Measurements from ENCODE around the gene TMPRSS7. TPM values are rescaled to one million over a fixed set of nuclear protein-coding genes. Genes with fewer than 3 reads are reported as not detected.
"Not testable (repeated sequence)": the region's sequence is repeated elsewhere in the genome, so short reads cannot be mapped to it uniquely, and the experiment has no call there.

The TMPRSS7 gene
- total RNA-seq, 4 donors from 2014 or later: 0.23 to 0.34 (median 0.29) TPM; not detected in 1

GRCh38 chr3:112053229-112053628, 18.7 kb downstream of the TMPRSS7 start:
- DNase-seq (ENCODE audit: low spot score in 2 of 2): no peak
- WGBS, 2 donors: 52 to 67% methylated on average over 1 of the region's 1 CpG
- no peak overlapping the region for H3K4me3 ChIP-seq (ENCODE audit: low read depth, poor library complexity, severe bottlenecking)
- TF ChIP-seq CTCF (IDR thresholded peaks at IDR 0.05): no peak
- no peak for TF ChIP-seq POLR2A (IDR thresholded peaks at IDR 0.05)
- intact Hi-C loops (cut with DNase I; ENCODE audit: low total_unique reads): no loop called here

GRCh38 chr3:112056451-112056929, 22.0 kb downstream of the TMPRSS7 start:
- 74 to 75% methylated on average over 6 of the region's 6 CpGs for WGBS, 2 donors
- TF ChIP-seq CTCF (IDR thresholded peaks at IDR 0.05) (no peak), POLR2A (IDR thresholded peaks at IDR 0.05) (no peak)
- intact Hi-C loops (cut with DNase I; ENCODE audit: low total_unique reads): no loop called here
- H3K4me3 ChIP-seq (ENCODE audit: low read depth, poor library complexity, severe bottlenecking): no peak overlapping the region
- DNase-seq (ENCODE audit: low spot score in 2 of 2): no peak

- intact Hi-C loops (cut with DNase I; ENCODE audit: low total_unique reads): no loop called here
- H3K4me3 ChIP-seq (ENCODE audit: low read depth, poor library complexity, severe bottlenecking): no peak overlapping the region
- DNase-seq (ENCODE audit: low spot score in 2 of 2): no peak
- 67 to 71% methylated on average over 1 of the region's 1 CpG for whole genome bisulfite sequencing, 2 donors
- TF ChIP-seq POLR2A (IDR thresholded peaks at IDR 0.05): no peak
- TF ChIP-seq CTCF (IDR thresholded peaks at IDR 0.05): no peak
Observed at GRCh38 chr3:112059497-112059896, 25.0 kb downstream of the TMPRSS7 start.

- WGBS, 2 donors: 56 to 57% methylated on average over 3 of the region's 3 CpGs
- TF ChIP-seq POLR2A (IDR thresholded peaks at IDR 0.05) (no peak), CTCF (IDR thresholded peaks at IDR 0.05) (no peak)
- no peak for DNase-seq (ENCODE audit: low spot score in 2 of 2)
- H3K4me3 ChIP-seq (ENCODE audit: low read depth, poor library complexity, severe bottlenecking): no peak overlapping the region
- intact Hi-C loops (cut with DNase I; ENCODE audit: low total_unique reads): no loop called here
Observed at GRCh38 chr3:112061152-112061551, 26.6 kb downstream of the TMPRSS7 start.

GRCh38 chr3:112072387-112073060, 38.0 kb downstream of the TMPRSS7 start:
- 62 to 76% methylated on average over 8 of the region's 8 CpGs for WGBS, 2 donors
- intact Hi-C loops (cut with DNase I; ENCODE audit: low total_unique reads): not testable (repeated sequence)

GRCh38 chr3:112074006-112074405, 39.5 kb downstream of the TMPRSS7 start:
- intact Hi-C loops (cut with DNase I; ENCODE audit: low total_unique reads): no loop called here
- no peak overlapping the region for H3K4me3 ChIP-seq (ENCODE audit: low read depth, poor library complexity, severe bottlenecking)
- TF ChIP-seq POLR2A (IDR thresholded peaks at IDR 0.05): no peak
- no peak for TF ChIP-seq CTCF (IDR thresholded peaks at IDR 0.05)
- WGBS, 2 donors: 68 to 78% methylated on average over 2 of the region's 2 CpGs
- no peak for DNase-seq (ENCODE audit: low spot score in 2 of 2)

More at GRCh38 chr3:112072387-112073060, 38.0 kb downstream of the TMPRSS7 start:
- not testable (repeated sequence) for DNase-seq (ENCODE audit: low spot score in 2 of 2); H3K4me3 ChIP-seq (ENCODE audit: low read depth, poor library complexity, severe bottlenecking)

All from lower leg skin (tissue), 4 donors.